H9 (cell line): ENCODE measurements around the gene ZNF469. TPM values are rescaled to one million over a fixed set of nuclear protein-coding genes. Genes with fewer than 3 reads are reported as not detected.

Experiments used
- DNase-seq: peaks from one replicate; pipeline ENCODE4 v3.0.0-alpha.2; 2017
- H2AFZ ChIP-seq: one replicate; pipeline ENCODE4 v1.6.1; 2013; ENCODE audit warnings: mild to moderate bottlenecking, low read length, control low read depth, moderate library complexity
- H2AK5ac ChIP-seq: 2 replicates; pipeline ENCODE4 v1.6.1; 2013; ENCODE audit warnings: low read length, control low read depth, mixed read lengths; ENCODE audit not compliant: insufficient read length
- H2BK120ac ChIP-seq: one replicate; pipeline ENCODE4 v1.6.1; 2013; ENCODE audit warnings: low read depth, mild to moderate bottlenecking, low read length, control low read depth, inconsistent platforms; ENCODE audit not compliant: poor library complexity, severe bottlenecking
- H2BK12ac ChIP-seq: 2 replicates; pipeline ENCODE4 v1.6.1; 2013; ENCODE audit warnings: low read length, control low read depth, mixed read lengths, low read depth; ENCODE audit not compliant: insufficient read length
- H2BK15ac ChIP-seq: 2 replicates; pipeline ENCODE4 v1.6.1; 2013; ENCODE audit warnings: low read depth, low read length, control low read depth
- H2BK20ac ChIP-seq: one replicate; pipeline ENCODE4 v1.6.1; 2013; ENCODE audit warnings: low read depth, mild to moderate bottlenecking, low read length, control low read depth, inconsistent platforms; ENCODE audit not compliant: poor library complexity, severe bottlenecking
- H2BK5ac ChIP-seq: 2 replicates; pipeline ENCODE4 v1.6.1; 2013; ENCODE audit warnings: low read length, control low read depth, mixed read lengths; ENCODE audit not compliant: insufficient read length
- H3K14ac ChIP-seq: 2 replicates; pipeline ENCODE4 v1.6.1; 2013; ENCODE audit warnings: low read length, control low read depth; ENCODE audit not compliant: insufficient read depth
- H3K18ac ChIP-seq: 2 replicates; pipeline ENCODE4 v1.6.1; 2013; ENCODE audit warnings: low read depth, mild to moderate bottlenecking, mixed read lengths, low read length, control low read depth; ENCODE audit not compliant: insufficient read length
- H3K23ac ChIP-seq: 2 replicates; pipeline ENCODE4 v1.6.1; 2013; ENCODE audit warnings: low read length, control low read depth, mixed read lengths, low read depth; ENCODE audit not compliant: insufficient read length
- H3K23me2 ChIP-seq: 2 replicates; pipeline ENCODE4 v1.6.1; 2013; ENCODE audit warnings: low read depth, mild to moderate bottlenecking, mixed read lengths, low read length, control low read depth; ENCODE audit not compliant: insufficient read length, poor library complexity, severe bottlenecking
- H3K27ac ChIP-seq: 2 replicates; pipeline ENCODE4 v1.5.1; 2013; ENCODE audit warnings: low read length, control low read depth, mixed read lengths, low read depth; ENCODE audit not compliant: insufficient read length
- H3K27me3 ChIP-seq: 2 replicates; pipeline ENCODE4 v1.6.1; 2013; ENCODE audit warnings: low read length, control low read depth, inconsistent platforms; ENCODE audit not compliant: insufficient read depth
- H3K4ac ChIP-seq: 2 replicates; pipeline ENCODE4 v1.6.1; 2013; ENCODE audit warnings: low read depth, mild to moderate bottlenecking, control low read depth, inconsistent platforms, low read length, moderate library complexity
- H3K4me1 ChIP-seq: 2 replicates; pipeline ENCODE4 v1.6.1; 2013; ENCODE audit warnings: low read length, control low read depth, inconsistent platforms; ENCODE audit not compliant: insufficient read depth
- H3K4me2 ChIP-seq: 2 replicates; pipeline ENCODE4 v1.6.1; 2013; ENCODE audit warnings: low read length, control low read depth, mixed read lengths; ENCODE audit not compliant: insufficient read length, insufficient read depth
- H3K56ac ChIP-seq: 2 replicates; pipeline ENCODE4 v1.6.1; 2013; ENCODE audit warnings: low read depth, mild to moderate bottlenecking, mixed read lengths, low read length, control low read depth; ENCODE audit not compliant: insufficient read length
- H3K79me1 ChIP-seq: 2 replicates; pipeline ENCODE4 v1.6.1; 2013; ENCODE audit warnings: low read depth, mild to moderate bottlenecking, moderate library complexity, low read length, control low read depth, inconsistent platforms; ENCODE audit not compliant: insufficient read depth, poor library complexity, severe bottlenecking
- H3K79me2 ChIP-seq: 2 replicates; pipeline ENCODE4 v1.6.1; 2013; ENCODE audit warnings: low read length, control low read depth, inconsistent platforms; ENCODE audit not compliant: insufficient read depth
- H3K9ac ChIP-seq: 2 replicates; pipeline ENCODE4 v1.6.1; 2013; ENCODE audit warnings: low read length, control low read depth, mixed read lengths; ENCODE audit not compliant: insufficient read length; ENCODE audit errors: extremely low read depth
- H3K9me3 ChIP-seq: one replicate; pipeline ENCODE4 v1.6.1; 2013; ENCODE audit warnings: low read depth, low read length, inconsistent platforms; ENCODE audit not compliant: control insufficient read depth
- H3T11ph ChIP-seq: one replicate; pipeline ENCODE4 v1.6.1; 2013; ENCODE audit warnings: mild to moderate bottlenecking, low read length, control low read depth, inconsistent platforms
- H4K20me1 ChIP-seq: one replicate; pipeline ENCODE4 v1.6.1; 2013; ENCODE audit not compliant: control insufficient read depth, insufficient read length, insufficient read depth
- H4K5ac ChIP-seq: 2 replicates; pipeline ENCODE4 v1.6.1; 2013; ENCODE audit warnings: low read depth, mild to moderate bottlenecking, mixed read lengths, low read length, control low read depth; ENCODE audit not compliant: insufficient read length
- H4K8ac ChIP-seq: replicated peaks from 2 replicates; pipeline ENCODE4 v1.6.1; 2013; ENCODE audit warnings: low read length, control low read depth, mixed read lengths, low read depth; ENCODE audit not compliant: insufficient read length
- H4K91ac ChIP-seq: 2 replicates; pipeline ENCODE4 v1.6.1; 2013; ENCODE audit warnings: low read depth, mild to moderate bottlenecking, moderate library complexity, mixed read lengths, low read length, control low read depth; ENCODE audit not compliant: insufficient read length
- H3K27ac Mint-ChIP-seq, 3 experiments: 2 replicates in 2 of 3; 3 replicates in 1 of 3; pipeline ENCODE4 v1.8.0; 2020 to 2021; ENCODE audit warnings: mixed read lengths in 3 of 3, mild to moderate bottlenecking in 1 of 3, moderate library complexity in 1 of 3
- H3K27me3 Mint-ChIP-seq: 2 replicates; pipeline ENCODE4 v1.8.0; 2021; ENCODE audit warnings: low read depth, mild to moderate bottlenecking, moderate library complexity, mixed read lengths
- H3K36me3 Mint-ChIP-seq, 3 experiments: 2 replicates in 2 of 3; 3 replicates in 1 of 3; pipeline ENCODE4 v1.8.0; 2020 to 2021; ENCODE audit warnings: low read depth in 3 of 3, mixed read lengths in 3 of 3; ENCODE audit not compliant: insufficient read depth in 1 of 3
- H3K4me1 Mint-ChIP-seq, 2 experiments: 2 replicates each; pipeline ENCODE4 v1.8.0; 2020; ENCODE audit warnings: mixed read lengths in 2 of 2
- H3K4me3 Mint-ChIP-seq, 2 experiments: 2 replicates in 1 of 2; 3 replicates in 1 of 2; pipeline ENCODE4 v1.8.0; 2020 to 2021; ENCODE audit warnings: mild to moderate bottlenecking in 2 of 2, mixed read lengths in 2 of 2, moderate library complexity in 1 of 2
- H3K9me3 Mint-ChIP-seq, 2 experiments: 2 replicates in 1 of 2; 3 replicates in 1 of 2; pipeline ENCODE4 v1.8.0; 2020; ENCODE audit warnings: mild to moderate bottlenecking in 2 of 2, mixed read lengths in 2 of 2, moderate library complexity in 1 of 2
- WGBS: extraction: QIAGEN DNeasy Blood & Tissue Kit; methylation state at CpG from one replicate; pipeline ENCODE4 v1.1.7; 2013; ENCODE audit warnings: missing lambda C conversion rate, low lambda C conversion rate, mixed read lengths; ENCODE audit not compliant: insufficient read length; ENCODE audit errors: extremely low coverage; 5-methylcytosine and 5-hydroxymethylcytosine counted together
- total RNA-seq: library from RNA; stranded (reverse); gene quantifications from 2 replicates; pipeline ENCODE4 v1.2.1, GENCODE V29; 2021
- TF ChIP-seq, protein P1 (sequence below): fragments of 200-600 bp; sonication (generic); conservative IDR thresholded peaks from 3 replicates; pipeline ENCODE4 v1.8.0; 2021; ENCODE audit warnings: antibody characterized with exemption, mild to moderate bottlenecking

ZNF469 gene
- total RNA-seq, 1 experiment from 2014 or later: 4.4 TPM

- no peak for DNase-seq
- H3K27ac Mint-ChIP-seq: no peak overlapping the region
- Histone ChIP-seq H3T11ph (no peak overlapping the region), H3K56ac (no peak overlapping the region), H2BK20ac (no peak overlapping the region), H4K8ac (no peak overlapping the region), H3K14ac (no peak overlapping the region; the same call in 1 of the 2 replicates), H3K4ac (no peak overlapping the region), H3K4me1 (no peaks in the 10 kb centered on the region), H2BK12ac (no peak overlapping the region), H3K23ac (no peak overlapping the region), H2BK5ac (no peak overlapping the region), H3K27me3 (no peaks in the 10 kb centered on the region), H2BK120ac (no peak overlapping the region), H2BK15ac (no peak overlapping the region), H3K23me2 (no peaks in the 10 kb centered on the region), H3K79me2 (no peaks in the 10 kb centered on the region), H3K27ac (no peak overlapping the region), H4K91ac (no peak overlapping the region), H3K79me1 (no peaks in the 10 kb centered on the region), H2AFZ (no peak overlapping the region), H3K18ac (no peak overlapping the region), H4K20me1 (no peaks in the 10 kb centered on the region), H4K5ac (no peak overlapping the region), H3K9me3 (no peaks in the 10 kb centered on the region), H3K9ac (no peak overlapping the region), H2AK5ac (no peak overlapping the region), H3K4me2 (no peak overlapping the region)
- no peak overlapping the region for H3K4me3 Mint-ChIP-seq
- WGBS: no CpG with 5 or more reads among the region's 24 CpGs
- H3K4me1 Mint-ChIP-seq: no peaks in the 10 kb centered on the region
- H3K27me3 Mint-ChIP-seq: peaks cover 17% of the 10 kb centered on the region
- H3K9me3 Mint-ChIP-seq: peaks cover 4 to 5% of the 10 kb centered on the region in 2 experiments; a peak in 4 of 5 replicates
- TF ChIP-seq, protein P1, sequence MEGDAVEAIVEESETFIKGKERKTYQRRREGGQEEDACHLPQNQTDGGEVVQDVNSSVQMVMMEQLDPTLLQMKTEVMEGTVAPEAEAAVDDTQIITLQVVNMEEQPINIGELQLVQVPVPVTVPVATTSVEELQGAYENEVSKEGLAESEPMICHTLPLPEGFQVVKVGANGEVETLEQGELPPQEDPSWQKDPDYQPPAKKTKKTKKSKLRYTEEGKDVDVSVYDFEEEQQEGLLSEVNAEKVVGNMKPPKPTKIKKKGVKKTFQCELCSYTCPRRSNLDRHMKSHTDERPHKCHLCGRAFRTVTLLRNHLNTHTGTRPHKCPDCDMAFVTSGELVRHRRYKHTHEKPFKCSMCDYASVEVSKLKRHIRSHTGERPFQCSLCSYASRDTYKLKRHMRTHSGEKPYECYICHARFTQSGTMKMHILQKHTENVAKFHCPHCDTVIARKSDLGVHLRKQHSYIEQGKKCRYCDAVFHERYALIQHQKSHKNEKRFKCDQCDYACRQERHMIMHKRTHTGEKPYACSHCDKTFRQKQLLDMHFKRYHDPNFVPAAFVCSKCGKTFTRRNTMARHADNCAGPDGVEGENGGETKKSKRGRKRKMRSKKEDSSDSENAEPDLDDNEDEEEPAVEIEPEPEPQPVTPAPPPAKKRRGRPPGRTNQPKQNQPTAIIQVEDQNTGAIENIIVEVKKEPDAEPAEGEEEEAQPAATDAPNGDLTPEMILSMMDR: no peak
- H3K36me3 Mint-ChIP-seq: no peaks in the 10 kb centered on the region; a peak in 1 of 7 replicates
Measured at GRCh38 chr16:88393034-88393433, 10.3 kb downstream of the ZNF469 start.
